Hippocampal formation (tissue), 2 donors: Measurements from ENCODE around the gene RPS6KB2.

Source experiments
- DNase-seq, 2 donors: peaks; one replicate each; lab custom pipeline; 2025; lab: John Stamatoyannopoulos, UW

Gene RPS6KB2

DNA sequence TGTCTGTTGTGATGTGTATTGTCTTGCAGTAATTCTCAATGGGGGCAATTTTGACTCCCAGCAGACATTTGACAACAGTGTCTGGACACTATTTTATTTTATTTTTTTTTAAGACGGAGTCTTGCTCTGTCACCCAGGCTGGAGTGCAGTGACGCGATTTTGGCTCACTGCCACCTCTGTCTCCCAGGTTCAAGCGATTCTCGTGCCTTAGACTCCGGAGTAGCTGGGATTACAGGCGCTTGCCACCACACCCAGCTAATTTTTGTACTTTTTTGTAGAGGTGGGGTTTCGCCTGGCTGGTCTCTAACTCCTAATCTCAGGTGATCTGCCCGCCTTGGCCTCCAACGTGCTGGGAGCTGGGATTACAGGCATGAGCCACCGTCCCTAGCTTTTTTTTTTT is 1.4 kb downstream of the RPS6KB2 start:
- no peak for DNase-seq

DNA sequence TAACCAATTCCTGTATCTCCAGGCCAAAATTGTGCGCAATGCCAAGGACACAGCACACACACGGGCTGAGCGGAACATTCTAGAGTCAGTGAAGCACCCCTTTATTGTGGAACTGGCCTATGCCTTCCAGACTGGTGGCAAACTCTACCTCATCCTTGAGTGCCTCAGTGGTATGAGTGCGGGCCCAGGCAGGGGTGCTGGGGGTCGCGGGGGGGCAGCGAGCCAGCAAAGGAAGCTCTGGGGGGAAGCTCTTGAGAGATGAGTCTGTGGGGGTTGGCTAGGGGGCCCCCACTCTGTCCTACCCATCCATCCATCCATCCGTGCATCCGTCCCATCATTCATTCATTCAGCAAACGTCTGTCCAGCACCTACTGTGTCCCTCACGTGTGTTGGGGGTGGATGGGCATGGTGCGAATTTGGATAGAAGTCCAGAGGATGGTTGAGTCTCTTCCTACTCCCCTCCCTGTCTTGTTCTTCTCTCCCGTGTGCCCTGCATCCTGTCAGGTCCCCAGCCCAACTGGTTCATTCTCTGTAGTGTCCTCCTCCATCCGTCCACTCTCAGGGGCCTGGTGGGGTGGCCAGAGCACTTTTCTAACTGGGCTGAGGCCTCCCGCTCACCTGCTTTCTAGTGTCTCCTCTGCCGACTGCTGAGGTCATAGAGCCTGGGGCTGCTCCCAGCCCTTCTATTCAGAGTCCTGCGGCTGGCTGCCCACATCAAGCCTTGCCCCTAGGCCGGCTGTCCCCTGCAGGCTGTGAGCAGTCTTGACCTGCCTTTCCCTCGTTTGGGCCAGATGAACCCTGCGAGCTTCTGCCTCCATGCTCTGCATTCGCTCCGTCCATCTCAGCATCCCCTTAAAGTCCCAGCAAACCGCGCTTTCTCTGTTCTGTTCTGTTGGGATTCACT is 3.3 kb downstream of the RPS6KB2 start:
- DNase-seq = no peak

DNA sequence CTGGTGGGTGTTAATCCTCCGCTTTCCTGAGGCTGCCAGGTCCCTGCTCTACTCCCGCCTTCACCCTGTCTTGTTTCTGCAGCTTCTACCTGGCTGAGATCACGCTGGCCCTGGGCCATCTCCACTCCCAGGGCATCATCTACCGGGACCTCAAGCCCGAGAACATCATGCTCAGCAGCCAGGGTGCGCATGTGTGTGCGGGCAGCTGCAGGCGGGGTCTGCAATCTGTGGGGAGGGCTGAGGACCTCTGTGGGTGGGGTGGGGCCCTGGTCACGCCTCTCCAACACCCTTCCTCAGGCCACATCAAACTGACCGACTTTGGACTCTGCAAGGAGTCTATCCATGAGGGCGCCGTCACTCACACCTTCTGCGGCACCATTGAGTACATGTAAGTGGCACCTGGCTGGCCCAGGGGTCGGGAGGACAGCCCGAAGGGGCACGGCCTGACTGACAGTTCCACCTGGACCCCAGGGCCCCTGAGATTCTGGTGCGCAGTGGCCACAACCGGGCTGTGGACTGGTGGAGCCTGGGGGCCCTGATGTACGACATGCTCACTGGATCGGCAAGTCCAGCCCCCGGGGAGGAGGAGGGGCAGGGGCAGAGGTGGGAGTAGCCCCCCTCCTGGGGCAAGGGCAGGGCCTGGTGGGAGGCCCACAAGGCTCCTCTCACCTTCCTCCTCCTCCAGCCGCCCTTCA is 4.5 kb downstream of the RPS6KB2 start:
- DNase-seq = no peak

DNA sequence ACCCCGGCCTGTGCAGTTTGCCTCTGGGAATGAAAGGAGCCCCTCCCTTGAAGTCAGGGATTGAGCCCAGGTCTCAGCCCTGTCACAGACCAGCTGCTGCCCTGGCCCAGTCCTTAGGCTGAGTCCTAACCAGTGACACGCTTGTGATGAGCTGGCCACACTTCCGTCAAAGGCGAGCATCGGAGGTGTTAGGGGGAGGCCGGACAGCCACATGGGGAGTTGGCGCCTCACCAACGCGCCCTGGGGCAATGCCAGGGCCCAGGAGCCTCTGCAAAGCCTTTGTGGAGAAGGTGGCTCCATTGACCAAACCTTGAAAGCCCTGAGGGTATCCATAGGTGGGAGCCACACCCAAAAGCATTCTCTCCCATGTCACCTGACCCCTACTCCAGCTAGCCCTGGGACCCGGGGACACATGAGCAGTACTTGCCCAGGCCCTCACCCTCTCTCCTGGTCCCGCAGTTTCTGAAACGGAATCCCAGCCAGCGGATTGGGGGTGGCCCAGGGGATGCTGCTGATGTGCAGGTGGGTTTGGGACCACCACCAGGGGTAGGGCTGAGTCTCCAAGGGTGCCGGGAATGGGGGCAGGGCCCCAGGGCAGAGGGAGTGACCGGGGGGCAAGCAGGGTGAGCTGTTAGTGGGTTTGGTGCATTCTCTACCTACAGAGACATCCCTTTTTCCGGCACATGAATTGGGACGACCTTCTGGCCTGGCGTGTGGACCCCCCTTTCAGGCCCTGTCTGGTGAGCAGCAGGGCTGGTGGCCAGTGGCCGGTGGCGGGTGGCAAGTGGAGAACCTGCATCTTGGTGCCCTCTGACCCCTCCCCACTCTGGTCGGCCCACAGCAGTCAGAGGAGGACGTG is 5.5 kb downstream of the RPS6KB2 start:
- no peak for DNase-seq

DNA sequence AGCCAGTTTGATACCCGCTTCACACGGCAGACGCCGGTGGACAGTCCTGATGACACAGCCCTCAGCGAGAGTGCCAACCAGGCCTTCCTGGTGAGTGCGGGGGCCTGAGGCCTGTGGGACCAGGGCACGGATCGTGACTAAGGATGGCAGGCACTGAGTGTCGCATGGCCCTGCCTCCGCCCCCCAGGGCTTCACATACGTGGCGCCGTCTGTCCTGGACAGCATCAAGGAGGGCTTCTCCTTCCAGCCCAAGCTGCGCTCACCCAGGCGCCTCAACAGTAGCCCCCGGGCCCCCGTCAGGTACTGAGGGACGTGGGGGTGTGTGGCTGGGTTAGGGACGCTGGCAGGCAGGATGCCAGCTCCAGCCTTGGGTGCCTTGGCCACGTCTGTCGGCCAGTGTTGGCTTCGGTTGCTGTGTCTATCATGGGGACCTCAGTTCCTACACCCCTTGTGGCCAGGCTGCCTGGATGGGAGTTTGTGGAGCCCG is 6.1 kb downstream of the RPS6KB2 start:
- DNase-seq = no peak

DNA sequence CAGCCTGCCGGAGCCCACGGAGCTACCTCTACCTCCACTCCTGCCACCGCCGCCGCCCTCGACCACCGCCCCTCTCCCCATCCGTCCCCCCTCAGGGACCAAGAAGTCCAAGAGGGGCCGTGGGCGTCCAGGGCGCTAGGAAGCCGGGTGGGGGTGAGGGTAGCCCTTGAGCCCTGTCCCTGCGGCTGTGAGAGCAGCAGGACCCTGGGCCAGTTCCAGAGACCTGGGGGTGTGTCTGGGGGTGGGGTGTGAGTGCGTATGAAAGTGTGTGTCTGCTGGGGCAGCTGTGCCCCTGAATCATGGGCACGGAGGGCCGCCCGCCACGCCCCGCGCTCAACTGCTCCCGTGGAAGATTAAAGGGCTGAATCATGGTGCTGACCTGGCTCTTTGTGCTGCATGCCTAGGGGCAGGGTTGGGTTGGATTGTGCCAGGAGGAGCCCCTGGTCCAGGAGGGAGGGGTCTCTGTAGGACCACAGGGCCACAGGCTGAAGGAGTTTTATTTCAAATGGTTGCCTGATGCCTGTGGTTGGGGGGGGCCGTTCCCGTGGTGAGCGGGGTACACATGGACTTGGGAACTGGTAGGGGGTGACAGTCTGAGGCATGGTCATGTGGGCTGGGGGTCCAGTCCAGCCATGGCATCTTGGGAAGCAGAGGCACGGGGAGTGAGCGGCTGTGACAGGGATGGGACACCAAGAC is 6.9 kb downstream of the RPS6KB2 start:
- no peak for DNase-seq

DNA sequence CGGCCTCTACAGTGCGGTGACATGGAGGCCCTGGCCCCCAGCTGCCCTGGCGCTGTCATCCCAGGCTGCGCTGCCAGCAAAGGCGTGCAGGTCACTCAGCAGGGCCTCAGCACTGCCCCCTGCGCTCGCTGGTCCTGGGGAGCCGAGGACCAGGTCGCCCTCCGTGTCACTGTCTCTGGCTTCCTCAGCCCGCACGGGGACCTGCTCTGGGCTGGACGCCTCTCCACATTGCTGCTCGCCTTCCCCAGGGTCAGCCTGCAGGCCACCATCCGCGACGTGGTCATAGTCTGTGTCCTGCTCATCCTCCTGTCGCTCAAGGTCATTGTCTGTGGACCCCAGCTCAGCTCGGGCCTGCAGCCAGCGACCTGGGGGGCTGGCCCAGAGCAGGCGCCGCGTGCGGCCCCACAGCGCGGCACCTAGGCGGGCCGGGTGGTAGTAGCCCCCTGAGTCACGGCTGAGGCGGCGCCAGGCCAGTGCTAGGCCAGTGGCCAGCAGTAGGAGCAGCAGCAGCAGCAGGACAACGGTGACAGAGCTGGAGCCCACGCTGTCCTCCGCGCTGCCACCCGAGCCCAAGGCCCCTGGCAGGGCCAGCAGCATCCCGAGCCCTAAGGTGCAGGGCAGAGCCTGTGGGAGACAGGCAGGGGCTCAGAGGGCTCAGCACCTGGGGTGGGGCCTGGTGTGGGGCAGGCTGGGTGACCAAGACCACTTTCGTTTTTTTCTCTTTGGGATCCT is 7.6 kb downstream of the RPS6KB2 start:
- no peak for DNase-seq

DNA sequence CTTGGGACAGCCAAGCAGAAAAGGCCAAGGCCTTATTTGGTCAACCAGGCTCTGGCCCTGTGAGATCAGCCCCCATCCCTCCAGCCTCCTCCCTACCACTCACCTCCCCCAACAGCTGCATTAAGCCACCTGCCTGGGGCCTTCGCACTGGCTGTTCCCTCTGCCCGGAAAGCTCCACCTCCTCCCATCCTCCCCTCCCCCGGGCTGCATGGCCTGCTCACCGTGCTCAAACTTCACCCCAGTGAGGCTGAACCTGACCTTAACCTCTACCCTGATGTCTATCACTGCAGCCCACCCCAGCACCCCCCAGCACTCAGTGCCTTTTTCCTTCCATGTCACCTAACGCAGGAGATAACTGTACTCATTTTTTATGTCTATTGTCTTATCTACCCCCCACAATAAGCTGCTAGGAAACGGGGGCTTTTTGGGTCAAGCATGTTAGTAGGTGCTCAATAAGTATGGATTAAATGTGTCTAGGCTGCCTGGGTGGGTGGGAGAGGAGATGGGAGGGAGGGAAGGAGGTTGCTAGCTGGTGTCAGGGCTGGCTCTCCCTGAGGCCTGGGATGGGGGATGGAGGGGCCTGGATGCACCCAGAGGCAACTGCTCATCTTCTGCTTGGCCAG is 8.3 kb downstream of the RPS6KB2 start:
- no peak for DNase-seq

DNA sequence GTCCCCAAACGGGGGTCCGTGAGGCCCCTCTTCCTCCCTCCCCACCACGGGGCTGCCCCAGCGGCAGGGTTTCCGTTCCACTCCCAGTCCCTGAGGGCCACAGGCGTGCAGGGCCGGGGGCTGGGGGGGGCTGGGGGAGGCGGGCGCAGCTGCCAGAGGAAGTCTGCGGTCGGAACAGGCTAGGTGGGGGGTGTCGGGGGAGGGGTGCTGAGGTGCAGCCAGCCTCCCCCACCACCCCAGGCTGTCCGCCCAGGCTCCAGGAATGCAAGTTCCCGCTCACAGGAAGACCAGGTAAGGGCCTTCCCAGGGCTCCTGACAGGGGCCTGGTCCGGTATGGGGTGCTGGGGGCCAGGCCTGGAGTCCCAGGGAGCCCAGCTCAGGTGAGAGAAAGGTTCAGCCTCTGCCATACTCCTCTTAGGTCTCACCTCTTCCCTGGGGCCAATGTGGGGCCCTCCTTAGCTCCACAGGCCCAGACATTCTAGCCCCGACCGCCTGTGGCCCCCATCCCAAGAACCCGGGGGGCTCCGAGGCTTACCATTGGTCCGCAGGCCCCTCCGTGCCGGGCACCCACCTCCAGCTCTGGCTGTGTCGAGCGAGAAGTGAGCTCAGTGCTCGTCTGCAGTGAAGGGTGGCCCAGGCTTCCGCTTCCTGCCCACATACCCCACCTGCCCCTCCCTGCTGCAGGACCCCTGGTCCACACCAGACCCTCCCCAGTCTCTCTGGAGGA is 9.0 kb downstream of the RPS6KB2 start, which contains the start of gene PTPRCAP:
TSS of gene PTPRCAP (minus strand) at position 601 of the 727 bp plus-strand sequence. CDS start at position 538, 63 bp downstream.
- DNase-seq = no peak

DNA sequence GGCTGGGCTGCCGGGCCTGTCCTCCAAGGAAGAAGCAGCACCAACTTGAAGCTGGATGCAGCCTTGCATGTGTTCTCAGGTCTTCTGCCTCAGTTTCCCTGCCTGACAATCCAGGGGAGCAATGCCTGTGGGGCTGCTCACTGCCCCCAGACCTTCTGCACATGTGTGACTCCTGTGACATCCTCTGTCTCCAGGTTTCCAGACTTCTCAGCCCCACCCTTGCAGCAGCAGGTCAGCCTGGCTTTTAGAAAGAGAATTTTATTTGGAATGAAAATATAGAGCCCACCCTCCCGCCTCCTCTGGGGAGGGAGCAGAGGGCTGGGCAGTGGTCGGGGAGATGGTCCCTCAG is 9.5 kb downstream of the RPS6KB2 start:
- no peak for DNase-seq

DNA sequence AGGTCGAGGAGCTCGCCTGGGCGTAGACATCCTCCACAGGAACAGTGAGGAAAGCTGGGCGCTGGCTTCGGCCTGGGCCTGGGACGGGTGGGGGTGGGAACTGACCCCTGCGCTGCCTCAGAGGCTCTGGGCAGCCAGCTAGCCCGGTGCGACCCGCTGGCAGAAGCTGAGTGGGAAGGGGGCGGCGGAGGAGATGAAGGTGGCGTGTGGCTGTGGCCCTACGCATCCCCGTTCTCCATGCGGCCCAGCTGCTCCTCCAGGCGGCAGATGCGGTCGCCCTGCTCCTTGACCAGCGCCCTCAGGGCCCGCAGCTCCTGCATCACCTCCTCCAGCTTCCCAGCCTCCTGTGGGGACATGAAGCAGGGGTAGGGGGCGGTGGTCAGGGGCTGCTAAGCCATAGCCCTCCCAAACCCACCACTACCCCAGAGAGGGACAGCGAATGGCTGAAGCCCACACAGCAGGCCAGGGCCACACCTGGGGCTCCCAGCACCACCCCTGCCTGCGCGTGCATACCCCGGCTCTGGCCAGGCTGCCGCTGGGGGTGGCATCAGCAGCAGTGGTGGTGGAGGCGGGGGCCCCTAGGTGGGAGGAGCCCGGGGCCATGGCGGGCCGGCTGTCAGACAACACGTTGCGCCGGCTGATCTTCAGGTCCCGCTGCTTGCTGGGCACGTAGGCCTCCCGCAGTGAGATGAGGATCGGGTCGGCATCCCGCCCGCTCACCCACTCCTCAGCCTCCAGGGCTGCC is 10.0 kb downstream of the RPS6KB2 start:
- no peak for DNase-seq

DNA sequence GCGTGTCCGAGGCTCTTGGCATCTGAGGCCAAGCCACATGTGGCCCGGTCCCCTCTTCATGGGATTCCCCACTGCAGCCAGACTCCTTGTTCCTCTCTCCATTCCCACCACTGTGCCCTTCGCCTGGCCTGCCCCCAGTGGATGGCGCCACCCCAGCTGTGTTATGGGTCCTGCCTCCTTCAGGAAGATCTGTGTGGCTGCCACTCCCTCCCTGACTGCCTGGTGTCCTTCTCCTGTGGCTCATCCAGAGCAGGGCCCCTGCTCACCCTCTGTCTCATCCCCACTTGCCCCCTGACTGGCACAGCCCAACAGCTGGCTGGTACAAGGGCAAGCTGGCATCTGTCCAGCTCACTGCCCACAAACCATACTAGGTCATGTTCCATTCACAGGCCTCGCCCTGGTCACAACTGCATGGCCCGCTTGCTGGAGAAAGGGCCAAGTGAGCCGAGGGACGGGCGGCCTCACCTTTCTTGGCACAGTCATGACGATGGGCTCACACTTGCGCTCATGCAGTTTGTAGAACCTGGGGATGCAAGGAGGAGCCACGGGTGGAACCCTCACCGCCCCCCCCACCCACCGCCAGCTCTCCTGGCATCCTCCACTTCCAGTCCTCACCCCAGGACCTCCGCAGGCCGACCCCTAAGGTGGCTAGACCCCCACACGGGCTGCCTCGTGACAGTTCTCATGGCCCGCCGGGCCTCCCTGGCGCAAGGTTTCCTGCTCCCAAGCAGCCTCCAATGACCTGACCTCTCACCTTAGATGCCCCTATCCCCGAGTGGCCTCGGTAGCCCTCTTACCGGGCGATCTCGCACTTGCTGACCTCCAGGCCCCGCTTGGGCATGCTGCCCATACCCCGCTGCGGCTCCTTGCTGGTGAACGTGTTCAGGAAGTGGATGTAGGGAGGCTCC is 11.3 kb downstream of the RPS6KB2 start:
- no peak for DNase-seq

DNA sequence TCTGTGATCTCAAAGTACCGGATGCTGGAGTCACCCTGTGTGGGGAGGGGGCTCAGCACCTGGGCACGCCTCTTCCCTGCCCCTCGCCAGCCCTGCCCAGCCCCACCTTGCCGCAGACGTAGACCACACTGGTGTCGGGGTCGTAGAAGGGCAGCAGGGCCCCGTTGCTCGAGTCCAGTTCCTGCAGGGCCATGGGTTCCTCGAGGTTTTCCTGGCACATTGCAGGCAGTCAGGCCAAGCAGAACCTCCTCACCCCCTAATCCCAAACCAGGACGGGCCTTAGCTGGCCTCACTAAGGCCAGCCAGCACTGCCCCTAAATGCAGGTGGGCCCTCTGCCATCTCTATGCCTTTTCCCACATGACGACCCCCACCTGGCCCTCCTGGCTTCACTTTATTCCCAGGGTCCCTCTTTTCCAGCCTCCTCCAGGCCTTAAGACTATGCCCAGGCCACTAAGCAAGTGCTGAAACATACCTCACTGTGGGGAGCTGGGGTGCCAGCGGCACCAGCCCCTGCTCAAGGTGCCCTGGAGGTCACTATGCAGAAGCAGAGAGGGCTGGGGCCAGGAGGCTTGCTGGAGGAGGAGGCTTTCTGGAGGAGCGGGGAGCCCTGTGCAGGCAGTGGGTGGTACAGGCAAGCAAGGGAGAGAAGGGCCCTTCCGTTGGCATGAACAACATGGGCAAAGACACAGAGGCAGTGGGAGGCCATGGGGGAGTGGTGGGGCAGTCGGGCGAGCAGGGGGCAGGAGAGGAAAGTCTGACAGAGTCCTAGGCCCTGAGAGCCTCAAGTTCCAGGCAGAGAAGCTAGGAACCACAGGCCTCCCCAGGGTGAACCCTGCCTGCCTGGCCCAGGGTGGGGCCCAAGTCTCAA is 12.2 kb downstream of the RPS6KB2 start:
- no peak for DNase-seq

DNA sequence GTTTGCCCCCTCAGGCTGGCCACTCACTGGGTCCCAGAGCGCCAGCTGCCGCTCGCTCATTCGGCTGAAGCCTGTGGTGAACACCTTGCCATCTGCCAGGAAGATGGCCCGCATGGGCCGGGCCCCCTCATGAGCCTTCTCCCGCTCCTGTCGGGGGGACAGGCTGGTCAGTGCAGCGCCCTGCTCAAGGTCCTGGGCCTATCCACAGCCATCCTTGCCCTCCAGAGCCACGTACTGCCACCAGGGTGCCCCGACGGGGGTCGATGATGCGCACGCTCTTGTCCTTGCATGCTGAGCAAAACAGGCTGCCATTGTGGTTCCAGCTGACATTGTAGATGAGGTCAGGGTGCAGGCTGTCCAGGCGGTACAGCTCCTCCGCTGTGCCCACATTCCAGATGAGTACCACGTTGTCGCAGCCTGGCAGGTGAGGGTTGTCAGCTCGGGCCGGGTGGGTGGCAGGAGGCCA is 12.8 kb downstream of the RPS6KB2 start:
- DNase-seq = no peak

DNA sequence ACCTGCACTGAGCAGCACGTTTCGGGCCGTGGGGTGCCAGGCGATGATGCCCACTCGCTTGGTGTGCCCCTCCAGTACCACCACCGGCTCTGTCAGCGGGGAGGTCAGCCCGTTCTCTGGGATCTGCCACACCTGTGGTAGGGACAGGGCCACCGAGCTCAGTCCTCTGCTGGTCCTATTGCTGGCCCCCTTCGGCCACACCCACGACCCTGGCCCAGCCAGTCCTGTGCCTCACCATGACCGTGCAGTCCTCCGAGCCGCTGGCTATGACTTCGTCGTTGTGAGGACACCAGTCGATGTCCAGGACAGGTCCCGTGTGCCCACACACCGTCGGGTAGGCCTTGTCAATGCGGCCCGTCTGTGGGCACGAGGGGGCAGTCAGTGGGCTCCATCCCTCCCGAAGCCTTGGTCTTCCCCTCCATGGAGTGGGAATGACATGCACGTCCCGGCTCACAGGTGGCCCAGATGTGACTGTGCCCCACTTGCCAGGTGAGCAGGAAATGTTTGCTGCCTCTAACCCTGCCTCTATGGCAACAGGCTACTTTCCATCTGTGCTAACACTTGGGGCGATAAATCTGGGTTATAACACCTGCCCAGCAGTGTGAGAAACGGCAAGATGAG is 13.5 kb downstream of the RPS6KB2 start:
- no peak for DNase-seq
